ENCODE measurements around the gene LTBP1. TPM values are rescaled to one million over a fixed set of nuclear protein-coding genes. Genes with fewer than 3 reads are reported as not detected.
A peak's percentile ranks its signal among the peaks of the same experiment; 100 is the strongest.

LTBP1 gene
- total RNA-seq, 1 donor from 2014 or later, result 0.07 TPM

GRCh38 chr2:33335516-33335915, 388.8 kb downstream of the LTBP1 start:
- no peak overlapping the region for H3K27ac Mint-ChIP-seq
- POLR2A ChIA-PET, result interaction anchor here (0.7 kb wide), 1 partner anchor 130 kb away, joined by 3 read pairs; no protein-coding TSS in a partner anchor
- peaks cover 12% of the 10 kb centered on the region for H3K4me1 Mint-ChIP-seq
- H3K9me3 Mint-ChIP-seq, result no peaks in the 10 kb centered on the region
- CTCF ChIA-PET, result interaction anchor here (0.7 kb wide), 1 partner anchor 202 kb away, joined by 4 read pairs; no protein-coding TSS in a partner anchor
- H3K27me3 Mint-ChIP-seq, result peaks cover 4% of the 10 kb centered on the region
- DNase-seq, result no peak
- ATAC-seq (ENCODE audit: low read depth), result no peak
- TF ChIP-seq CTCF (IDR thresholded peaks at IDR 0.05), result no peak
- H3K4me3 Mint-ChIP-seq, result no peak overlapping the region
- H3K36me3 Mint-ChIP-seq (ENCODE audit: low read depth), result no peaks in the 10 kb centered on the region
- intact Hi-C loops (cut with micrococcal nuclease), result no loop called here

GRCh38 chr2:33336036-33336625, 389.4 kb downstream of the LTBP1 start:
- DNase-seq, result no peak
- peak; percentile 64 for ATAC-seq (ENCODE audit: low read depth)
- H3K36me3 Mint-ChIP-seq (ENCODE audit: low read depth), result no peaks in the 10 kb centered on the region
- H3K4me1 Mint-ChIP-seq, result peaks cover 12% of the 10 kb centered on the region
- peaks cover 4% of the 10 kb centered on the region for H3K27me3 Mint-ChIP-seq
- no peaks in the 10 kb centered on the region for H3K9me3 Mint-ChIP-seq
- ChIA-PET POLR2A (no interaction called here), CTCF (no interaction called here)
- TF ChIP-seq CTCF (IDR thresholded peaks at IDR 0.05), result no peak
- H3K4me3 Mint-ChIP-seq, result peak overlapping the region; percentile 50
- intact Hi-C loops (cut with micrococcal nuclease), result loop anchor here (2.0 kb wide), 1 partner anchor 13 kb away; no protein-coding TSS in a partner anchor
- peak overlapping the region; percentile 51 for H3K27ac Mint-ChIP-seq

GRCh38 chr2:33337385-33337960, 390.7 kb downstream of the LTBP1 start:
- DNase-seq (no peak), ATAC-seq (ENCODE audit: low read depth) (no peak)
- peaks cover 4% of the 10 kb centered on the region for H3K27me3 Mint-ChIP-seq
- intact Hi-C loops (cut with micrococcal nuclease), result loop anchor here (2.0 kb wide), 1 partner anchor 15 kb away; no protein-coding TSS in a partner anchor
- H3K4me1 Mint-ChIP-seq, result peaks cover 12% of the 10 kb centered on the region
- TF ChIP-seq CTCF (IDR thresholded peaks at IDR 0.05), result no peak
- H3K4me3 Mint-ChIP-seq, result no peak overlapping the region
- H3K9me3 Mint-ChIP-seq, result no peaks in the 10 kb centered on the region
- ChIA-PET CTCF (no interaction called here), POLR2A (no interaction called here)
- H3K36me3 Mint-ChIP-seq (ENCODE audit: low read depth), result no peaks in the 10 kb centered on the region
- H3K27ac Mint-ChIP-seq, result no peak overlapping the region

GRCh38 chr2:33337981-33338380, 391.2 kb downstream of the LTBP1 start:
- no peak for DNase-seq
- CTCF ChIA-PET, result no interaction called here
- Mint-ChIP-seq H3K27ac (no peak overlapping the region), H3K9me3 (no peaks in the 10 kb centered on the region), H3K4me1 (peaks cover 12% of the 10 kb centered on the region), H3K4me3 (no peak overlapping the region), H3K36me3 (ENCODE audit: low read depth) (no peaks in the 10 kb centered on the region), H3K27me3 (peaks cover 4% of the 10 kb centered on the region)
- POLR2A ChIA-PET, result no interaction called here
- ATAC-seq (ENCODE audit: low read depth), result no peak
- no peak for TF ChIP-seq CTCF (IDR thresholded peaks at IDR 0.05)
- intact Hi-C loops (cut with micrococcal nuclease), result loop anchor here (2.0 kb wide), 1 partner anchor 15 kb away; no protein-coding TSS in a partner anchor

- Mint-ChIP-seq H3K27ac (no peak overlapping the region), H3K27me3 (peaks cover 4% of the 10 kb centered on the region), H3K4me3 (no peak overlapping the region), H3K9me3 (no peaks in the 10 kb centered on the region), H3K4me1 (peaks cover 13% of the 10 kb centered on the region), H3K36me3 (ENCODE audit: low read depth) (no peaks in the 10 kb centered on the region)
- ChIA-PET CTCF (no interaction called here), POLR2A (no interaction called here)
- no peak for TF ChIP-seq CTCF (IDR thresholded peaks at IDR 0.05)
- intact Hi-C loops (cut with micrococcal nuclease), result no loop called here
- ATAC-seq (ENCODE audit: low read depth) (no peak), DNase-seq (no peak)
Measured at GRCh38 chr2:33339269-33339668, 392.5 kb downstream of the LTBP1 start.

All from activated B cell treated with CpG ODN at 0.5 μM for 24 hours (primary cell).